SIG-M5 treated with dmso at 0.1 percent for 504 hours (cell line): ENCODE measurements around the gene MYO5B.

ENCODE experiments used
- DNase-seq: peaks from one replicate; lab custom pipeline; 2025; ENCODE audit not compliant: unreplicated experiment; lab: John Stamatoyannopoulos, UW

The MYO5B gene

GRCh38 chr18:50189160-50189559 is 5.8 kb downstream of the MYO5B start:
- no peak for DNase-seq

GRCh38 chr18:50188652-50189051 is 6.3 kb downstream of the MYO5B start:
- DNase-seq, result no peak

GRCh38 chr18:50187659-50188058 is 7.3 kb downstream of the MYO5B start:
- no peak for DNase-seq

- DNase-seq, result no peak
Observed at GRCh38 chr18:50186385-50186784, 8.6 kb downstream of the MYO5B start.

GRCh38 chr18:50183556-50183955 is 11.4 kb downstream of the MYO5B start:
- no peak for DNase-seq

- no peak for DNase-seq
Observed at GRCh38 chr18:50182511-50182910, 12.4 kb downstream of the MYO5B start.

GRCh38 chr18:50181590-50181989 is 13.4 kb downstream of the MYO5B start:
- DNase-seq, result no peak

- DNase-seq, result no peak
Observed at GRCh38 chr18:50179465-50179864, 15.5 kb downstream of the MYO5B start.

GRCh38 chr18:50177294-50177992 is 17.5 kb downstream of the MYO5B start:
- no peak for DNase-seq

- DNase-seq, result no peak
Observed at GRCh38 chr18:50172367-50172766, 22.6 kb downstream of the MYO5B start.

- no peak for DNase-seq
Observed at GRCh38 chr18:50171406-50171805, 23.5 kb downstream of the MYO5B start.

GRCh38 chr18:50170004-50170403 is 24.9 kb downstream of the MYO5B start:
- no peak for DNase-seq

- DNase-seq, result no peak
Observed at GRCh38 chr18:50169149-50169548, 25.8 kb downstream of the MYO5B start.

- DNase-seq, result no peak
Observed at GRCh38 chr18:50167966-50168365, 27.0 kb downstream of the MYO5B start.

- DNase-seq, result no peak
Observed at GRCh38 chr18:50166901-50167300, 28.0 kb downstream of the MYO5B start.

- no peak for DNase-seq
Observed at GRCh38 chr18:50163505-50163904, 31.4 kb downstream of the MYO5B start.

- DNase-seq, result peak; percentile 5
Observed at GRCh38 chr18:50162486-50163304, 32.3 kb downstream of the MYO5B start.

GRCh38 chr18:50161597-50162205 is 33.2 kb downstream of the MYO5B start:
- DNase-seq, result peak; percentile 39

- DNase-seq, result no peak
Observed at GRCh38 chr18:50159654-50160046, 35.3 kb downstream of the MYO5B start.

- peak; percentile 17 for DNase-seq
Observed at GRCh38 chr18:50158866-50159653, 35.9 kb downstream of the MYO5B start.

- DNase-seq, result no peak
Observed at GRCh38 chr18:50155406-50155805, 39.5 kb downstream of the MYO5B start.
